Activated T-cell treated with anti-CD3 and anti-CD28 coated beads, Interleukin-2, amount 50 U/mL, for 72 hours (primary cell): ENCODE results near the gene CLNK. TPM values are rescaled to one million over a fixed set of nuclear protein-coding genes. Genes with fewer than 3 reads are reported as not detected.

Experiments used
- ATAC-seq, 2 donors: fragments of 150-1000 bp; cut with Tn5 transposase; replicated peaks in 1 of 2; 2 replicates each; pipeline ENCODE4 v1.10.0; 2021; ENCODE audit warnings: moderate library complexity in 2 of 2, mild to moderate bottlenecking in 1 of 2
- DNase-seq, 2 donors: peaks; one replicate each; pipeline ENCODE4 v3.0.0; 2021 to 2022; ENCODE audit warnings: mixed read lengths in 1 of 2
- H3K27ac Mint-ChIP-seq: one replicate; pipeline ENCODE4 v1.8.0; 2022; ENCODE audit warnings: mild to moderate bottlenecking, moderate library complexity, mixed read lengths
- H3K27me3 Mint-ChIP-seq: one replicate; pipeline ENCODE4 v1.8.0; 2022; ENCODE audit warnings: low read depth, mixed read lengths
- H3K36me3 Mint-ChIP-seq, 2 donors: one replicate each; pipeline ENCODE4 v1.8.0; 2022; ENCODE audit warnings: mixed read lengths in 2 of 2, mild to moderate bottlenecking in 1 of 2; ENCODE audit not compliant: insufficient read depth in 2 of 2
- H3K4me1 Mint-ChIP-seq: one replicate; pipeline ENCODE4 v1.8.0; 2022; ENCODE audit warnings: low read depth, mixed read lengths
- H3K4me3 Mint-ChIP-seq, 2 donors: one replicate each; pipeline ENCODE4 v1.8.0; 2022; ENCODE audit warnings: mild to moderate bottlenecking in 2 of 2, mixed read lengths in 2 of 2, moderate library complexity in 2 of 2
- H3K9me3 Mint-ChIP-seq, 2 donors: one replicate each; pipeline ENCODE4 v1.8.0; 2022; ENCODE audit warnings: mixed read lengths in 2 of 2
- total RNA-seq, 2 donors: library from RNA; stranded (reverse); gene quantifications; one replicate each; pipeline ENCODE4 v1.2.3, GENCODE V29; 2022

Gene CLNK
- total RNA-seq, 2 donors from 2014 or later = 0.05 to 0.55 TPM

DNA sequence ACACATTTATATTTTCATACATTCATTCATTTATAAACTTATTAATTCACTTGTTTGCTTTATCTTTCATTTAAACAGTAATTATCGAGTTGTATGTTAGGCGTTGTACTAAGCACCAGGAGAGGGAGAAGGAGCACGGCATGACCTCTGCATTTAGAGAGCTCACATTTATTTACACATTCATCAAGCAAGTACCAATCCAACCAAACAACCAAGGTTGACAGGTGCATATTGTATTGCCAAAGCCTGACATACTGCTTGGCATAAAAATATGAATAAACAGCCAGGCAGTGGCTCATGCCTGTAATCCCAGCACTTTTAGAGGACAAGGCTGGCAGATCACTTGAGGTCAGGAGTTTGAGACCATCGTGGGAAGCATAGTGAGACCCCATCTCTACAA, 37.0 kb upstream of the CLNK start:
- no peak overlapping the region for H3K27ac Mint-ChIP-seq
- ATAC-seq (no peak), DNase-seq (no peak)
- no peak overlapping the region for H3K4me3 Mint-ChIP-seq
- no peaks in the 10 kb centered on the region for H3K27me3 Mint-ChIP-seq
- peaks cover 0 to 3% of the 10 kb centered on the region in 2 donors for H3K36me3 Mint-ChIP-seq
- H3K4me1 Mint-ChIP-seq = peaks cover 6% of the 10 kb centered on the region
- H3K9me3 Mint-ChIP-seq = no peaks in the 10 kb centered on the region

GRCh38 chr4:10716163-10716562, 31.6 kb upstream of the CLNK start:
- H3K4me1 Mint-ChIP-seq = no peaks in the 10 kb centered on the region
- DNase-seq (no peak), ATAC-seq (no peak)
- peaks cover 6% of the 10 kb centered on the region for H3K27me3 Mint-ChIP-seq
- no peaks in the 10 kb centered on the region for H3K9me3 Mint-ChIP-seq
- H3K36me3 Mint-ChIP-seq = peaks cover 0 to 3% of the 10 kb centered on the region in 2 donors
- H3K4me3 Mint-ChIP-seq = no peak overlapping the region
- no peak overlapping the region for H3K27ac Mint-ChIP-seq

- no peak overlapping the region for H3K27ac Mint-ChIP-seq
- peaks cover 0 to 3% of the 10 kb centered on the region in 2 donors for H3K36me3 Mint-ChIP-seq
- H3K4me1 Mint-ChIP-seq = no peaks in the 10 kb centered on the region
- no peaks in the 10 kb centered on the region for H3K9me3 Mint-ChIP-seq
- ATAC-seq (no peak), DNase-seq (no peak)
- H3K27me3 Mint-ChIP-seq = peaks cover 6% of the 10 kb centered on the region
- no peak overlapping the region for H3K4me3 Mint-ChIP-seq
Observed at GRCh38 chr4:10715696-10716095, 31.1 kb upstream of the CLNK start.

GRCh38 chr4:10715135-10715534, 30.6 kb upstream of the CLNK start:
- no peak overlapping the region for H3K27ac Mint-ChIP-seq
- H3K27me3 Mint-ChIP-seq = peaks cover 6% of the 10 kb centered on the region

DNA sequence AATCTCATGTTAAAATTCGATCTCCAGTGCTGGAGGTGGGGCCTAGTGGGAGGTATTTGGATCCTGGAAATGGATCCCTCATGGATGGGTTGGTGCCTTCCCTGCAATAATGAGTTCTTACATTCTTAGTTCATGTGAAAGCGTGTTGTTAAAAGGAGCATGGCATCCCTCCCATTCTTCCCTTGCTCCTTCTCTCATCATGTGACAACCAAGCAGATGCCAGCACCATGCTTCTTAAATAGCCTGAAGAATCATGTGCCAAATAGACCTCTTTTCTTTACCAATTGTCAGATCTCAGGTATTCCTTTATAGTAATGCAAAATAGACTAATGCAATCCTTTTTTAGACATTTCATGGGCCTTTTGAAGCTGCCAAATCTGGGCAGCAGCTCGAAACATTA, 29.0 kb upstream of the CLNK start:
- H3K4me1 Mint-ChIP-seq = no peaks in the 10 kb centered on the region
- no peak overlapping the region for H3K4me3 Mint-ChIP-seq
- no peak overlapping the region for H3K27ac Mint-ChIP-seq
- peaks cover 0 to 3% of the 10 kb centered on the region in 2 donors for H3K36me3 Mint-ChIP-seq
- no peaks in the 10 kb centered on the region for H3K9me3 Mint-ChIP-seq
- DNase-seq (no peak), ATAC-seq (no peak)
- H3K27me3 Mint-ChIP-seq = peaks cover 6% of the 10 kb centered on the region

More at GRCh38 chr4:10715135-10715534, 30.6 kb upstream of the CLNK start:
- Mint-ChIP-seq H3K4me1 (no peaks in the 10 kb centered on the region), H3K4me3 (no peak overlapping the region), H3K36me3 (peaks cover 0 to 3% of the 10 kb centered on the region in 2 donors), H3K9me3 (no peaks in the 10 kb centered on the region)
- ATAC-seq (no peak), DNase-seq (no peak)

DNA sequence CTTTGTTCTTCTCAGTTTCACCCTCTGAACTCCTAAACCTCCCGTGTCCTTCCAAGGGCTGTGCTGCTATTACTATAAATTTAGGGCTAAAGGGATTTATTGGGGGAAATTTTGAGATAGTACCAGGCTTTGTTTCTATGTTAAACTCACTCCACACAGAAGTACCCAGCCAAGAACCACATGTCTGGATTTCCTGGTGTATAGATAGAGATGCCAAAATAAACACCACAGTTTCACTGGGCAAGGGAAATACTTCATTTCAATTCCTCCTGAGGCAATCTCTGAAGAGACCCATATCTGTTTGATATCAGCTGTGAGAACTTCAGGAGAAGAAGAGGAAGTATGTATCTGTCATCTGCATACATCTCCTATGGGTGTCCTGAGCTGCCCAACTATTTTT, 21.7 kb upstream of the CLNK start:
- ATAC-seq (no peak), DNase-seq (no peak)
- Mint-ChIP-seq H3K27me3 (peaks cover 10% of the 10 kb centered on the region), H3K4me3 (no peak overlapping the region), H3K4me1 (peaks cover 12% of the 10 kb centered on the region), H3K27ac (no peak overlapping the region), H3K36me3 (no peaks in the 10 kb centered on the region), H3K9me3 (no peaks in the 10 kb centered on the region)

- H3K4me3 Mint-ChIP-seq = no peak overlapping the region
- H3K36me3 Mint-ChIP-seq = no peaks in the 10 kb centered on the region
Observed at GRCh38 chr4:10704430-10704810, 19.9 kb upstream of the CLNK start.

DNA sequence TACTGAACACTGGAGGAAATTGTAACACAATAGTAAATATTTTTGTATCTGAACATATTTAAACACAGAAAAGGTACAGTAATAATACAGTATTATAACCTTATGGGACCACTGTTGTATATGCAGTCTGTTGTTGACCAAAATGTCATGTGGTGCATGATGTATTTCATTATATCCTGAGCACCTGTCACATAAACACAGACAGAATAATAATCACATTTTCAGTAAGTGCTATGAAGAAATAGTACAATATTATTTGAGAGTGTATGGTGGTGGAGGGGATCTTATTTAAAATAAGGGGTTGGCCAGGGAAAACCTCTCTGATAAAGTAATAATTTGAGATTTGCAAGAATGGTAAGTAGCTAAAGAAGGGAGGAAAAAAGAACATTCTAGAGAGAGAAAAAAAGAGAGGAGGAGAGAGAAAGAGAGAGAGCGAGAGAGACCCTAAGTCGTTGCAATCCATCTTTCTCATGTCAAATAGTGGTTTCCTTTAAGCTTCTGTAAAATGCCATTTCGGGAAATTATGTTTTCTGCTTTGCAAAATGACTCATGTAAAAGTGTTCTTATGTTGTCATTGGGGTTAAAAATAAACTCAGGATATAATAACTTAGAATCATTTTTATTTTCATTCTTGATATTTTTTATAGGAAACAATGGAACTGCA, 19.3 kb upstream of the CLNK start:
- Mint-ChIP-seq H3K4me3 (no peak overlapping the region), H3K4me1 (peaks cover 12% of the 10 kb centered on the region), H3K36me3 (no peaks in the 10 kb centered on the region), H3K9me3 (peaks cover 0 to 3% of the 10 kb centered on the region in 2 donors), H3K27me3 (peaks cover 10% of the 10 kb centered on the region), H3K27ac (peak overlapping the region; percentile 47)
- ATAC-seq = no peak
- no peak for DNase-seq

More at GRCh38 chr4:10704430-10704810, 19.9 kb upstream of the CLNK start:
- no peak overlapping the region for H3K27ac Mint-ChIP-seq
- no peak for DNase-seq
- H3K4me1 Mint-ChIP-seq = peaks cover 12% of the 10 kb centered on the region
- H3K9me3 Mint-ChIP-seq = no peaks in the 10 kb centered on the region
- peaks cover 10% of the 10 kb centered on the region for H3K27me3 Mint-ChIP-seq
- ATAC-seq = no peak

- DNase-seq = no peak
Observed at GRCh38 chr4:10703156-10703555, 18.6 kb upstream of the CLNK start.

DNA sequence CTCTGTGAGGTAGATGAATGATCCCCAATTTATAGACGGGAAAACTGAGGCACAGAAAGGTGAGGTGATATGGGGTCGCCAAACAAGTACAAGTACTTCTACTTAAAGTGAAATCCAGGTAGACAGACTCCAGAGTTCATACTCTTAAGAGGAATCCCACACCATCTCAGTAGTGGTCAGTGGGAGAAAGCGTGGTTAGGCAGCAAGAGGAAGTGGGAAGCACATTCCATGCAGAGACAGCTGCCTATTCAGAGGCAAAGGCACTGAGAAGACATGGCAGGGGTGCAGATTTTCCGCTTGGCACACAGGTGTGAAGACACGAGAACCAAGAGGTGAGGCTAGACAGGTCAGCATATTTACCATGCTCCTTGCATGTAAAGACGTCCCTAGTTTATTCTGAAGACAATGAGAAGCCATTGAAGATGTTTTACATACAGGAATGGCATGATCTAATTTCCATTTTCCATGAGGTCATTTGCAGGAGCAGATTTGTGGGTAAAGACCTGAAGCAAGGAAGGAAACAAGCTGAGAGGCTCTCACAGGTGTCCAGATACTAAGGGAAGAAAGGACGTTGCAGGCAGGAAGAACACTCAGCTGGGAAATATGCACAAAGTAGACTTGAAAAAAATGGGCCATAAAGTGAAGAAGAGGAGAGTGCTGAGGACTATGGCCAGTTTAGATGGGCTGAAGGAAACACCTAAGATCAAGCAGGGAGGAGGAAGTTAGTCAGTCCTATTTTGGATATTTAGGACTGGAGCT, 17.3 kb upstream of the CLNK start:
- Mint-ChIP-seq H3K9me3 (peaks cover 0 to 4% of the 10 kb centered on the region in 2 donors), H3K4me3 (no peak overlapping the region), H3K27ac (no peak overlapping the region), H3K36me3 (no peaks in the 10 kb centered on the region), H3K27me3 (peaks cover 5% of the 10 kb centered on the region), H3K4me1 (peaks cover 12% of the 10 kb centered on the region)
- DNase-seq = no peak
- ATAC-seq = no peak

More at GRCh38 chr4:10703156-10703555, 18.6 kb upstream of the CLNK start:
- Mint-ChIP-seq H3K36me3 (no peaks in the 10 kb centered on the region), H3K27ac (no peak overlapping the region), H3K9me3 (peaks cover 0 to 4% of the 10 kb centered on the region in 2 donors), H3K4me3 (no peak overlapping the region), H3K27me3 (peaks cover 10% of the 10 kb centered on the region), H3K4me1 (peaks cover 12% of the 10 kb centered on the region)
- no peak for ATAC-seq

DNA sequence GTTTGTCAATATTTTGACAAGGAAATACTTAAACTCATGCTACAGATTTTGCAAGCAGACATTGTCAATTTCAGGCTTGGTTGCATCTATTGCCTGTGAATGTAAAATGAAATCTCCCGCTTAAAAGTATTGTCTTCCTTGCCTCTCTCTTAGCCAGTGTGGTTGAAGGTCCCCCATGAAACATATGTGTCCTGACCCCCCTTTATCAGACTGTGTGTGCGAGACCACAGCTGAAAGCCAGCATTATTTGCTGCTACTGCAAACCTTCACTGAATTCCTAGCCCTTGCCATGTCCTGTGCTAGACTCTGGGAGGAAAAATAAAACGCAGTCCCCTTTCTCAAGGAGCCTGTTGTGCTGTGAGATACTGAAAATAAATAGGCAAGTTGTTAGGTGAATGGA, 16.6 kb upstream of the CLNK start:
- H3K4me3 Mint-ChIP-seq = no peak overlapping the region
- H3K9me3 Mint-ChIP-seq = peaks cover 0 to 4% of the 10 kb centered on the region in 2 donors
- H3K4me1 Mint-ChIP-seq = peaks cover 12% of the 10 kb centered on the region
- peaks cover 5% of the 10 kb centered on the region for H3K27me3 Mint-ChIP-seq
- DNase-seq (no peak), ATAC-seq (no peak)
- no peak overlapping the region for H3K27ac Mint-ChIP-seq
- H3K36me3 Mint-ChIP-seq = no peaks in the 10 kb centered on the region

DNA sequence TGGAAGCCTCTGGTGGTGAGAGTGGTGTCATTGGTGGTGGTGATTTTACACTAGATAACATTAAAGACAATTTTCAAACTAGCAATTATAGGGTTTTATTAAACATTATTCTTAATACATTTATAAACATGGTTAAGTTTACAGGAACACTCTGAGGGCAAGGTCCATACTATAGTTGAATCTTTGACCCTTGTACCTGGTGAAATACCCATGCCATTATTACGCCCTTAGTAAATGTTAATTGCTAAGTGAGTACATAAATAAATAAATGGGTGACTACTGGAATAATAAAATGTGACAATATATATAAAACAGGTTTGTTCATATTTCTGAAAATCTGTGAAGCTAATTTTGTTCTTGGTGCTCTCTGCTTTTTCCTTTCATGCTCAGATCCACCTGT, 13.6 kb upstream of the CLNK start:
- no peaks in the 10 kb centered on the region for H3K4me1 Mint-ChIP-seq
- DNase-seq = no peak

DNA sequence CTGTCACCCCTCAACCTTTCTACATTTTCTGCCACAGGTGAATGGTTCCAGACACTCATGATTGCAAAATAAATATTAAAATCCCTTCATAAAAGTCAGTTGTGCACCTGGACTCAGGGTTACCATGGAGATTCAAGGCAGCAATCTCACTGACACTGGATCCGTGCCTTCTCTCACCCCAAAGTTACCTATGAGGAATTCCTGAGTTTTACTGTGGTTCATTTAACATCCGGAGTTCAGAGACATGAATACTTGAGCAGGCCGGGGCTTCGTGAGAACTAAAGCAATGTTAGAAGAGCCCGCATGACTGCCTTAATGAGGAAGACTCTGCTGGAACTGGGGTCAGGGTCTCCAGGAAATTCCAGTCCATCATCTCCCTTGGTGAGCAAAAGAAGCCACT, 12.5 kb upstream of the CLNK start:
- Mint-ChIP-seq H3K27ac (no peak overlapping the region), H3K9me3 (peaks cover 0 to 4% of the 10 kb centered on the region in 2 donors), H3K36me3 (no peaks in the 10 kb centered on the region), H3K4me1 (no peaks in the 10 kb centered on the region), H3K4me3 (no peak overlapping the region), H3K27me3 (no peaks in the 10 kb centered on the region)
- DNase-seq (no peak), ATAC-seq (no peak)

More for the DNA sequence above, 13.6 kb upstream of the CLNK start:
- no peak overlapping the region for H3K27ac Mint-ChIP-seq
- H3K9me3 Mint-ChIP-seq = peaks cover 0 to 4% of the 10 kb centered on the region in 2 donors
- no peak overlapping the region for H3K4me3 Mint-ChIP-seq
- H3K27me3 Mint-ChIP-seq = no peaks in the 10 kb centered on the region
- no peaks in the 10 kb centered on the region for H3K36me3 Mint-ChIP-seq
- no peak for ATAC-seq
